ENCODE data around the gene OR13C9.
"Not testable (repeated sequence)": the region's sequence is repeated elsewhere in the genome, so short reads cannot be mapped to it uniquely, and the experiment has no call there.

OR13C9 gene, protein sequence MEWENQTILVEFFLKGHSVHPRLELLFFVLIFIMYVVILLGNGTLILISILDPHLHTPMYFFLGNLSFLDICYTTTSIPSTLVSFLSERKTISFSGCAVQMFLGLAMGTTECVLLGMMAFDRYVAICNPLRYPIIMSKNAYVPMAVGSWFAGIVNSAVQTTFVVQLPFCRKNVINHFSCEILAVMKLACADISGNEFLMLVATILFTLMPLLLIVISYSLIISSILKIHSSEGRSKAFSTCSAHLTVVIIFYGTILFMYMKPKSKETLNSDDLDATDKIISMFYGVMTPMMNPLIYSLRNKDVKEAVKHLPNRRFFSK

DNA sequence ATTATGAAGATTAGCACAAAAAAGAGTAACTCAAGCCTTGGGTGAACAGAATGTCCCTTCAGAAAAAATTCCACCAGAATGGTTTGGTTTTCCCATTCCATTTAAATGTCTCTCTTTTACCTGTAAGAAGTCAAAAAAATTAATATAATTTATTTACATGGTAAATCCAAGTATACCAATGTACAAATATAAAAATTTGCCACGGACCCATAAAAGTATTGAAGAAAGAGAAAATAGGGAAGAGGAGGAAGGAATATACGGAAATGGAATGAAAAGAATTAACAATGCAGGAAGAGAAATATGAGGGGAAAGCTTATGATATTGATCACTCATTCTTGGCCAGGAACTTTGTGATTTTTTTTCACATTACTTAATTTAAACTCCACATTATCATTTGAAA, at the start of gene OR13C9:
Gene OR13C9 (minus strand): TSS at position 101 of the 400 bp plus-strand sequence. CDS start 0 bp downstream, at position 101.
- DNase-seq, result no peak

DNA sequence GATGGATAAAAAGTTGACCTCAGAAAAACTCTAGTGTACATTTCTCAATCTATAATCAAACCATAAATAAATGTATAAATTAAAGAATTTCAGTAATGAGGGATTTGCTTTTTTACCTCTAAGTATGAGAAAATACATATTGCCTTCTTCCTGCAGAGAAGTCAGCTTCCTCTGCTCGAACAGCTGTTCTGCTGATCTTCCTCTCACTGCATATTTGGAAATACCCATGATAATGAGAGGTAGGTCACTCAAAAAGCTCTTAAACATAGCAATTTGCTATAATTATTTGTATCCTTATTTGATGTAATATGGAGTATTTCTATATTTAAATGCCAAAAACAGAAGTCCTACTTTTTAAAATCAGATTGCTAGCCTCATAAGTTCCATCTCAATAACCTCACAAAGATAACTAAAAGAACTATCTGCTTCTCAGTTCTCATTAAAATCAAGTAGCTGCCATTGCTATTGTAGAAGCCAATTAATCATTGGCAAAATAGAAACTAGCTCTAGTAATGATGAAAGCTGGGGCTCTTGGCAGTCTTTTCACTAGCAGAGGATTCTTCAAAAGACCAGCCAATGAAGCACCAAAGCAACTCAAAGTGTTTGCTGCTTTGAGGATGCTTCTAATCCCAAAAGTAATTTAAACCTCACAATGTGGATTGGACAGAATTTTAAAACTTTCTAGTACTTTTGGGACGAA, 40.6 kb upstream of the OR13C9 start:
- DNase-seq, result no peak

DNA sequence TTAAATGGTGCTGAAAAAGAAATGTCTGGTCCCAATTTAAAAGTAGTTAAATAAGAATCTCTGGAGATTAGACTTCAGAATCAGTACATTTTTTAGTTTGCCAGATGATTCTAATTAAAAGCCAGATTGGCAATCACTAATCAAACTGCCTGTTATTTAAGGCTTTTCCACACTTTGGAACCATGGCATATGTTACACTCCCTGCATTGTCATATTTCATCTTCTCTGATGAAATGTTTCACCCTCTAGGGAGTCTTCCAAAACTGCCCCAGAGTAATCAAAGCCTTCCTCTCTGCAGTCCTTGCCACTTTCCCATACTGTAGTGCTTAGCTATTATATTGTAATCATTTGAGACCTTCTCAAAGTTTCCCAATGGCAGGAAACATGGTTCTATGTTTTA, 17.5 kb upstream of the OR13C9 start:
- DNase-seq, result no peak

DNA sequence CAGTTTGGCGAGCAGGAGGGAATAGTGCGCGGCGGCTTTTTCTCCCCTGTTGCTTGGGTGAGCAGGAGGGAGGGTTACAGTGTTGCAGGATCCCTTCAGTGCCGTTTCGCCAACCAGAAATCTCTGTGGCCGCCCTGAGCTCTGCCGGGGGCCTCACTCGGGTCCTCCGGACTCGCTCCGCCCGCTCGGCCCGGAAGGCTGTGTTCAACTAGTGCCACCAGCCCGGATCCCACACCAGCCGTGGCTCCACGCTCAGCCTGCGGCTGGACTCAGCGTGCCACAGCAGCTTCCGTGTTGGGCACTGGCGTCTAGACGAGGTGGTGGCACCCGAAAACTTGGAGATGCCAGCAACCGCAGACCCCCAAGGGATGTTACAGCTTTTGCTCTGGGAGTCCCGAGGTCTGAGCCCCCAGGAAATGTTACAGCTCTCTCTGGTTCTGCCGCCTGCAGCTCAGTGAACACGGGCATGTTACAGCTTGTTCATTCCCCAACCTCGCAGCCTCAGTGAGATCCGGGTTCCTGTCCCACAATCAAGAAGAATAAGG, 16.0 kb upstream of the OR13C9 start:
- no peak for DNase-seq

DNA sequence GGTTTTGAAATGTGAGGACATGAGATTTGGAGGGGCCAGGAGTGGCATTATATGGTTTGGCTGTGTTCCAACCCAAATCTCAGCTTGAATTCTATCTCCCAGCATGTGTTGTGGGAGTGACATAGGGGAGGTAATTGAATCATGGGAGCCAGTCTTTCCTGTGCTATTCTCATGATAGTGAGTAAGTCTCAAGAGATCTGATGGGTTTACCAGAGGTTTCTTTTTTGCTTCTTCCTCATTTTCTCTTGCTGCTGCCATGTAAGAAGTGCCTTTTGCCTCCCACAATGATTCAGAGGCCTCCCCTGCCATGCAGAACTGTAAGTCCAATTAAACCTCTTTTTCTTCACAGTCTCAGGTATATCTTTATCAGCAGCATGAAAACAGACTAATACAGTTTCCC, 8.0 kb upstream of the OR13C9 start:
- DNase-seq, result not testable (repeated sequence)

DNA sequence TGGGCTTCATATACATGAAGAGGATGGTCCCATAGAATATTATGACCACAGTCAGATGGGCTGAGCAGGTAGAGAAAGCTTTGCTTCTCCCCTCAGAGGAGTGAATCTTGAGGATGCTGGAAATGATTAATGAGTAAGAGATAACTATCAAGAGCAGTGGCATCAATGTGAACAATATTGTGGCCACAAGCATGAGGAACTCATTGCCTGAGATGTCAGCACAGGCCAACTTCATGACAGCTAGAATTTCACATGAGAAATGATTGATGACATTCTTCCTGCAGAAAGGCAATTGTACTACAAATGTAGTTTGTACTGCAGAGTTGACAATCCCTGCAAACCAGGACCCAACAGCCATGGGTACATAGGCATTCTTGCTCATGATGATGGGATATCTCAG, 586 bp downstream of the OR13C9 start:
- DNase-seq, result no peak

DNA sequence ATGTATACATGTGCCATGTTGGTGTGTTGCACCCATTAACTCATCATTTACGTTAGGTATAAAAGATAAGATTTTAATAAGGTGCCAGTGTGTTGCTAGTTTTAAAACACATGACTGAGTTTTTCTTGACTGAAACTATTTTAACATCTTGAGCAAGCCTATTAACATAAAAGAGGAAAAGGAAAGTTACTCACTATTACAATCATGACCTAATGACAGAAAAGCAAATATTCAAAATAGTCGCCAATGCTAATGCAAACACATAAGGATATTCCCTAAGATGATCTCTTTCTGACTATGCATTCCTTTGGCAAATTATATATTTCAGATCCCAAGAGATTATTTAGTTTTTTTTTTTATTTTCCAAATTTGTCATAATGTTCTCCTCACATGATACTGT, 6.8 kb downstream of the OR13C9 start:
- no peak for DNase-seq

DNA sequence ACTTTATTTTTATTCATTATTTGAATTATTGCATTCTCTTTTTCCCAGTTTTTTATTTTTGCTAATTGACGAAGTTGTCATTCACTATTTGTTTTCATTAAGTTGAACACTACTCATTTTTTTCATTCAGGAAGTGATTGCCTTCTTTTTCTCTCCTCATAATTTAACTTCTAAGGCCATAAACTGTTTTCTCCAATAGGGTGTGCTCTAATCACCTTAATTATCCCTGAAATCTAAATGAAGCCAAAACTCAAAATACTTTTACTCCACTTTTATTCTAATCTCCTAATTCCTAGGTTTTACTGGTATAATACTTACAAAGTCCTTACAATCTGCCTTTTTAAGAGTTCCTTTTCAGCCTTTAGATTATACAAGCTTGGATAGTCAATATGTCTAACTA, 9.7 kb downstream of the OR13C9 start:
- no peak for DNase-seq

DNA sequence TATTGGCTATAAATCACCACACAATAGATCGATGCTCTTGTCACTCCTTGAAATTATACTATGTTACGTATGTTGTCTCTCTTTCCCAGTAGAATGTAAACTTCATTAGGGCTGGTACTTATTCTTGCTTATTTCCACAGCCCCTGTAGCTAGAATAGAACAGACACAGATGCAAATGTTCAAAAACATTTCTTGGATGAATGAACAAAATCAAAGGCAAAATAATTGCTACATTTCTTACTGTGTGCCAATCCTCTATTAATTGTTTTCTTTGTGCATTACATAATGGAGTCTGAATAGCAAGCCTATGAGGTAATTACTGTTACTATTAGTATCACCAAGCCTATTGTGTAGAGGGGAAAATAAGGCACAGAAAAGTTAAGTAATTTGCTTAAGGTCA, 11.9 kb downstream of the OR13C9 start:
- DNase-seq, result peak; percentile 53

DNA sequence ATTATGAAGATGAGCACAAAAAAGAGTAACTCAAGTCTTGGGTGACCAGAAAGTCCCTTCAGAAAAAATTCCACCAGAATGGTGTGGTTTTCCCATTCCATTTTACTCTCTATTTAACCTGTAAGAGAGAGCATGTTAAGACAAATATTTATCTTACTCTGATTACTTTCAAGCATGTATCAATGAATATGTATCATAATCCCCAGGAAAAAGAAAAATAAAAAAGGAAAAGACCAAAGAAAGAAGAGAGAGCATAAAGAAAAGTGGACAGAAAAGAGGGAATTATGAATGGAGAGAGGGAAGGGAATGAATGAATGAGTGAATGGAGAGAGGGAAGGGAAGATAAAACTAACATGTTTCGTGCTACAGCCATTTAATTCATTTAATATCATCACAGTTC, 12.5 kb downstream of the OR13C9 start, which contains the start of gene OR13C2:
Gene OR13C2 (minus strand): TSS at position 101 of the 400 bp plus-strand sequence. CDS start 0 bp downstream, at position 101.
- DNase-seq, result not testable (repeated sequence)

DNA sequence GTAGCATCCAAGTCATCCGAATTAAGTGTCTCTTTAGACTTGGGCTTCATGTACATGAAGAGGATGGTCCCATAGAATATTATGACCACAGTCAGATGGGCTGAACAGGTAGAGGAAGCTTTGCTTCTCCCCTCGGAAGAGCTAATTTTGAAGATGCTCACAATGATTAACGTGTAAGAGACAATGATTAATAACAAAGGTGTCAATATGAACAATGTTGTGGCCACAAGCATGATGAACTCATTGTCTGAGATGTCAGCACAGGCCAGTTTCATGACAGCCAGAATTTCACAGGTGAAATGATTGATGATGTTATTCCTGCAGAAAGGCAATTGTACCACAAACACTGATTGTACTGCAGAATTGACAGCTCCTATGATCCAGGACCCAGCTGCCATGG, 13.2 kb downstream of the OR13C9 start:
- no peak for DNase-seq

DNA sequence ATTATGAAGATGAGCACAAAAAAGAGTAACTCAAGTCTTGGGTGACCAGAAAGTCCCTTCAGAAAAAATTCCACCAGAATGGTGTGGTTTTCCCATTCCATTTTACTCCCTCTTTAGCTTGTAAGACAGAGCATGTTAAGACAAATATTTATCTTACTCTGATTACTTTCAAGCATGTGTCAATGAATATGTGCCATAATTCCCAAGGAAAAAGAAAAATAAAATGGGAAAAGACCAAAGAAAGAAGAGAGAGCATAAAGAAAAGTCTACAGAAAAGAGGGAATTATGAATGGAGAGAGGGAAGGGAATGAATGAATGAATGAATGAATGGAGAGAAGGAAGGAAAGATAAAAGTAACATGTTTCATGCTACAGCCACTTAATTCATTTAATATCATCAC, 18.7 kb downstream of the OR13C9 start, which contains the start of gene OR13C5:
Gene OR13C5 (minus strand): TSS at position 101 of the 400 bp plus-strand sequence. CDS start 0 bp downstream, at position 101.
- DNase-seq, result not testable (repeated sequence)

DNA sequence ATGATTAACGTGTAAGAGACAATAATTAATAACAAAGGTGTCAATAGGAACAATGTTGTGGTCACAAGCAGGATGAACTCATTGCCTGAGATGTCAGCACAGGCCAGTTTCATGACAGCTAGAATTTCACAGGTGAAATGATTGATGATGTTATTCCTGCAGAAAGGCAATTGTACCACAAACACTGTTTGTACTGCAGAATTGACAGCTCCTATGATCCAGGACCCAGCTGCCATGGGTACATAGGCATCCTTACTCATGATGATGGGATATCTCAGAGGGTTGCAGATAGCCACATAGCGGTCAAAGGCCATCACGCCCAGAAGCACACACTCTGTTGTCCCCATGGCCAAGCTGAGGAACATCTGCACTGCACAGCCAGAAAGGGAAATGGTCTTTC, 19.3 kb downstream of the OR13C9 start:
- not testable (repeated sequence) for DNase-seq

DNA sequence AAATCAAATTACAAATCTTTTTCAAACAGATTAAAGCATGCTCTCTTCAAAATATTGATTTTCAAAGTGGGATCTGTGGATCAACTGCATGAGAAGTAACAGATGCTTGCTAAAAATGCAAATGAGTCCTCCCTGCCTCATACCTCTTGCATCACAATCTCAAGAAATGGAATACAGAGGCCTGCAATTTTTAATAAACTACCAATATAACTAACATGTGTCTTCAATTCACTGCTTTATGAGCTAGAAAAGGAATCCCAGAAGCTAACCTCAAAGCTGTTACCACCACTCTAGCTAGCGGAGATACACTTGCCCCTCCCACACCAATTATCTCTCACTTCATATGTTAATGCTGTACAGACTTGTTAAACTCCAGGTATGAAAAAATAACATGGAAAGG, 28.4 kb downstream of the OR13C9 start:
- DNase-seq, result no peak

DNA sequence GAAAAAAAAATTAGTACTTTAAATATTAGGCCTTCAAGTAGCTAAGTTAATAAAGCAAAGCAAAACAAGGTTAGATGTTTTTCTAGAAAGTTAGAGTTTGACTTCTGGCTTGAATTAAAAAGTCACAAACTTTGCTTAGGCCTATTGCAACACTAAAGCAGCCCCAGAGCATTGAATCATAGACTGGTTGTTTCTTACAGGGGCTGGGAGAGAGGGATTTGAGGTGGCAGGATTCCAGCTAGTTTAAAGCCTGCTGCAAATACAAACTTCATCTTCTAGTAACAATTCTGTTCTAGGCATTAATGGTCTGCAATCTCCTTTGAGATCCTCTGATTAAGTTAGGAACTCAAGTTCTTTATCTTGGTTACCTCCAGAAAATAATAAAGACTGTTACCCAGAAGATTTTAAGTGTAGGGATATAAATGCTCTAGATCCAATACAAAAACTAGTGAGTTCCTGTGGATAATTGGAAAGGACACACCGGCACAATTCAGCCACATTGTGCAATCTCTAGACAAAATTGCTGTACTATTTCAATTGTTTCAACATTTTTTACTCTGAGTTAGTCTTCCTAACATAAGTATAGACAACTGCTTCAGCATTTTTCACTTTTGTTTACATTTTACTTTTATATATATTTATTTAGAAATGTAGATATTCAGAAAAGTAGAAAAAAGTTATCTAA, 31.4 kb downstream of the OR13C9 start:
- no peak for DNase-seq

DNA sequence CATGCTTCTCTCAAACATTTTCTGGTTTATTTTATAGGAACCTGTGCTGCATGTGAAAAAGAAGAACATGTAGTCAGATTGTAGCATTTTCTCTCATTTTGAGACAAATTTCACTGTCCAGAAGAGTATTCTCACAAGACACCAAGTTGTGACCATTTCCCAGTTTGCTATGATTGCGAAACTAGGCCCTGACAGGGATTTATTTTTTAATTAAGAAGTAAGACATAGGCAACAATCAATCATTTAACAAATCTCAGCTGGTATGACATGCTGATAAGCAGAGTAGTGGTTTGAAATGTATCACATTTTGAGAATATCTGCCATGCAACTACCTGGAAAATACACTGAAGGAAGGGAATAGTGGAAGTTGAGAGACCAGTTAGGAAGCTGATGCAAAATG, 37.4 kb downstream of the OR13C9 start:
- DNase-seq, result no peak

DNA sequence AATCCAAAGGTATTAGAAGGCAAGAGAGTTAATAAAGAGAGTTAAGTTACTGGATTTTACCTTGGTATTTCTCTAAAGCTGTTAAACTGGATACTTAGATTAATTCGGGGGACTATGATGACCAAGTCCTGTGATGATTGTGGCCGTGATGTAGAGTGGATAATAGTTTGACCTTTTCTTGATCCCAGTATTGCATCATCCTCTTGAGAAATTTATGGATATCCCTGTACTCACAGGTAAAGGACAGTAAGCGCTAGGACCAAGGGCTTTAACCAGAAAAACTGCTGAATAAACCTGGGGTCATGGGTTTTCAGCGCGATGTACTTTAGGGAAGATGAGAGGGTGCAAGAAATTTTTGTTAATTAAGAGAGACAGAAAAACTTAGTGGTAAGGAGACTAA, 40.7 kb downstream of the OR13C9 start:
- DNase-seq, result no peak

DNA sequence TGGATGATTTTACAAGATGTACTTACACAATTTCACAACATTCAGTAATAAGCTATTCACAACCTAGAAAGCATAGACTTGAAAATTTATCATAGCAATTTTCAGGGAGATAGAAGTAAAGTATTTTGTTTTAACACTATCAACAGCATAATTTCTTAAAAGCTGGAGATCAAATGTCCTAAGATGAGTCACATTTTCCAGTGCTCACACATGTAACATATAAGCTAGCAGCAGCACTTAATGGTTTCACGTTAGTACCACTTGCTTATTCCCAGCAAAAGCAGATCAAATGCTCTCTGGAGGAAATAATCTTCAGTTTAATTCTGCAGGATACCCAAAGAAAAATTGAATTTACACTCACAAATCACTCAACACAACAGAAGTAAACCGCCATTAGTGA, 42.5 kb downstream of the OR13C9 start:
- no peak for DNase-seq

DNA sequence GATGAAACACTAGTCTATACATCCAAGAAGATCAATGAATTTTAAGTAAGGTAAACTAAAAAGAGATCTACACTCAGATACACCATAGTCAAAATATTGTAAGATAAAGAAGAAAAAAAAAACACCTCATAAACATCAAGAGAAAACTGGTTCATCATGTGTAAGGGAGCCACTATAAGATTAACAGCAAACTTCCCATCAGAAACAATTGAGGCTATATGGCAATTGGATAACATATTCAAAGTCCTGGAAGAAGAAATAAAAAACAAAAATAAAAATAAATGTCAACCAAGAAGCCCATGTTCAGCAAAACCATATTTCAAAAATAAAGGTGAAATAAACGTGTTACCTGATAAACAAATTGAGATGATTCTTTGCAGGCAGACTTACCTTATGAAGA, 45.4 kb downstream of the OR13C9 start:
- no peak for DNase-seq

DNA sequence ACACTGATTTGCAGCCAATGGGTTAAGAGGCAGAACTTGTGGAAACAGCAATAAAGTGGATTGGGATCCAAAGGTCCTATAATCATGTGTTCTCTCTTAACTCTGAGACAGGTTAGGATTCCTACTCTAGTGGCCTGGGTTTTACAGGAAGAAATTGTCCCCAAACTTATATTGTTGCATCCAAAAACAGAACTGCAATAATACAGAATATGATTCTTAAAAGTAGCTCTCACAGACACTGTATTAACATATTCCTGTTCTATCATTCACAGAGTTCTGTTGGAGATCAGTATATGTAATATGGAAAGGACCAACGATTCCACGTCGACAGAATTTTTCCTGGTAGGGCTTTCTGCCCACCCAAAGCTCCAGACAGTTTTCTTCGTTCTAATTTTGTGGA, 49.1 kb downstream of the OR13C9 start, which contains the start of gene OR13C8:
Gene OR13C8 (plus strand): TSS at position 301 of the 400 bp plus-strand sequence. CDS start 0 bp downstream, at position 301.
- no peak for DNase-seq

Measured in NCI-H1105 (cell line).